ENCODE measurements around the gene FUT8. TPM values are rescaled to one million over a fixed set of nuclear protein-coding genes. Genes with fewer than 3 reads are reported as not detected.

FUT8 gene
- total and polyA plus RNA-seq, 2 of the 8 experiments (the other 6 are each of a cell fraction or from before 2014, with no cell fraction given): 10.5 to 25.1 TPM

DNA sequence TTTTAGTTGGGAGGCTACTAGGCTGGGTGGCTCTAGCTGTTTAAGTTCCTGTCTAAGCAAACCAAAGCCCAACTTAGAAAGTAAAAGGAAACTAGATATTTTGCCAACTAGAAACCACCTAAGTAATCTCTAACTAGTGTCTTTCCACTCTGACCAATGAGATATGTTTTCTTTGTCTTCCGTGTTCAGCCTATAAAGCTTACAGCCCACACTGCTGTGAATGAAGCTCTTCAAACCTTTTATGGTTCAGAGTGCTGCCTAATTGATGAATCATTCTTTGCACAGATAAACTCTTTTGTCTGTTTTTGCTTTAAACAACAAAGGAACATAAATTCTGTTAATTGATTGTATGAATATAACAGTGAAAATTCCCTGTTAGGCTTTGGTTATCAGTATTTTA, 66.1 kb downstream of the FUT8 start (continued):
- TF ChIP-seq JUND (IDR thresholded peaks at IDR 0.05; ENCODE audit: low read length) (no peak), SP2 (IDR thresholded peaks at IDR 0.05; ENCODE audit: low read length) (no peak), CBX5 (IDR thresholded peaks at IDR 0.05; ENCODE audit: low read depth, low read length) (no peak), CBX8 (IDR thresholded peaks at IDR 0.05; ENCODE audit: borderline replicate concordance, low read depth, low read length) (no peak)
- TF ChIP-seq, protein P1, sequence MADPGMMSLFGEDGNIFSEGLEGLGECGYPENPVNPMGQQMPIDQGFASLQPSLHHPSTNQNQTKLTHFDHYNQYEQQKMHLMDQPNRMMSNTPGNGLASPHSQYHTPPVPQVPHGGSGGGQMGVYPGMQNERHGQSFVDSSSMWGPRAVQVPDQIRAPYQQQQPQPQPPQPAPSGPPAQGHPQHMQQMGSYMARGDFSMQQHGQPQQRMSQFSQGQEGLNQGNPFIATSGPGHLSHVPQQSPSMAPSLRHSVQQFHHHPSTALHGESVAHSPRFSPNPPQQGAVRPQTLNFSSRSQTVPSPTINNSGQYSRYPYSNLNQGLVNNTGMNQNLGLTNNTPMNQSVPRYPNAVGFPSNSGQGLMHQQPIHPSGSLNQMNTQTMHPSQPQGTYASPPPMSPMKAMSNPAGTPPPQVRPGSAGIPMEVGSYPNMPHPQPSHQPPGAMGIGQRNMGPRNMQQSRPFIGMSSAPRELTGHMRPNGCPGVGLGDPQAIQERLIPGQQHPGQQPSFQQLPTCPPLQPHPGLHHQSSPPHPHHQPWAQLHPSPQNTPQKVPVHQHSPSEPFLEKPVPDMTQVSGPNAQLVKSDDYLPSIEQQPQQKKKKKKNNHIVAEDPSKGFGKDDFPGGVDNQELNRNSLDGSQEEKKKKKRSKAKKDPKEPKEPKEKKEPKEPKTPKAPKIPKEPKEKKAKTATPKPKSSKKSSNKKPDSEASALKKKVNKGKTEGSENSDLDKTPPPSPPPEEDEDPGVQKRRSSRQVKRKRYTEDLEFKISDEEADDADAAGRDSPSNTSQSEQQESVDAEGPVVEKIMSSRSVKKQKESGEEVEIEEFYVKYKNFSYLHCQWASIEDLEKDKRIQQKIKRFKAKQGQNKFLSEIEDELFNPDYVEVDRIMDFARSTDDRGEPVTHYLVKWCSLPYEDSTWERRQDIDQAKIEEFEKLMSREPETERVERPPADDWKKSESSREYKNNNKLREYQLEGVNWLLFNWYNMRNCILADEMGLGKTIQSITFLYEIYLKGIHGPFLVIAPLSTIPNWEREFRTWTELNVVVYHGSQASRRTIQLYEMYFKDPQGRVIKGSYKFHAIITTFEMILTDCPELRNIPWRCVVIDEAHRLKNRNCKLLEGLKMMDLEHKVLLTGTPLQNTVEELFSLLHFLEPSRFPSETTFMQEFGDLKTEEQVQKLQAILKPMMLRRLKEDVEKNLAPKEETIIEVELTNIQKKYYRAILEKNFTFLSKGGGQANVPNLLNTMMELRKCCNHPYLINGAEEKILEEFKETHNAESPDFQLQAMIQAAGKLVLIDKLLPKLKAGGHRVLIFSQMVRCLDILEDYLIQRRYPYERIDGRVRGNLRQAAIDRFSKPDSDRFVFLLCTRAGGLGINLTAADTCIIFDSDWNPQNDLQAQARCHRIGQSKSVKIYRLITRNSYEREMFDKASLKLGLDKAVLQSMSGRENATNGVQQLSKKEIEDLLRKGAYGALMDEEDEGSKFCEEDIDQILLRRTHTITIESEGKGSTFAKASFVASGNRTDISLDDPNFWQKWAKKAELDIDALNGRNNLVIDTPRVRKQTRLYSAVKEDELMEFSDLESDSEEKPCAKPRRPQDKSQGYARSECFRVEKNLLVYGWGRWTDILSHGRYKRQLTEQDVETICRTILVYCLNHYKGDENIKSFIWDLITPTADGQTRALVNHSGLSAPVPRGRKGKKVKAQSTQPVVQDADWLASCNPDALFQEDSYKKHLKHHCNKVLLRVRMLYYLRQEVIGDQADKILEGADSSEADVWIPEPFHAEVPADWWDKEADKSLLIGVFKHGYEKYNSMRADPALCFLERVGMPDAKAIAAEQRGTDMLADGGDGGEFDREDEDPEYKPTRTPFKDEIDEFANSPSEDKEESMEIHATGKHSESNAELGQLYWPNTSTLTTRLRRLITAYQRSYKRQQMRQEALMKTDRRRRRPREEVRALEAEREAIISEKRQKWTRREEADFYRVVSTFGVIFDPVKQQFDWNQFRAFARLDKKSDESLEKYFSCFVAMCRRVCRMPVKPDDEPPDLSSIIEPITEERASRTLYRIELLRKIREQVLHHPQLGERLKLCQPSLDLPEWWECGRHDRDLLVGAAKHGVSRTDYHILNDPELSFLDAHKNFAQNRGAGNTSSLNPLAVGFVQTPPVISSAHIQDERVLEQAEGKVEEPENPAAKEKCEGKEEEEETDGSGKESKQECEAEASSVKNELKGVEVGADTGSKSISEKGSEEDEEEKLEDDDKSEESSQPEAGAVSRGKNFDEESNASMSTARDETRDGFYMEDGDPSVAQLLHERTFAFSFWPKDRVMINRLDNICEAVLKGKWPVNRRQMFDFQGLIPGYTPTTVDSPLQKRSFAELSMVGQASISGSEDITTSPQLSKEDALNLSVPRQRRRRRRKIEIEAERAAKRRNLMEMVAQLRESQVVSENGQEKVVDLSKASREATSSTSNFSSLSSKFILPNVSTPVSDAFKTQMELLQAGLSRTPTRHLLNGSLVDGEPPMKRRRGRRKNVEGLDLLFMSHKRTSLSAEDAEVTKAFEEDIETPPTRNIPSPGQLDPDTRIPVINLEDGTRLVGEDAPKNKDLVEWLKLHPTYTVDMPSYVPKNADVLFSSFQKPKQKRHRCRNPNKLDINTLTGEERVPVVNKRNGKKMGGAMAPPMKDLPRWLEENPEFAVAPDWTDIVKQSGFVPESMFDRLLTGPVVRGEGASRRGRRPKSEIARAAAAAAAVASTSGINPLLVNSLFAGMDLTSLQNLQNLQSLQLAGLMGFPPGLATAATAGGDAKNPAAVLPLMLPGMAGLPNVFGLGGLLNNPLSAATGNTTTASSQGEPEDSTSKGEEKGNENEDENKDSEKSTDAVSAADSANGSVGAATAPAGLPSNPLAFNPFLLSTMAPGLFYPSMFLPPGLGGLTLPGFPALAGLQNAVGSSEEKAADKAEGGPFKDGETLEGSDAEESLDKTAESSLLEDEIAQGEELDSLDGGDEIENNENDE (IDR thresholded peaks at IDR 0.05; ENCODE audit: insufficient replicate concordance, low read length): no peak

Measured in H1 (cell line).